Tibial artery (tissue), 4 donors: Measurements from ENCODE around the gene PHKA2.

Experiments used
- DNase-seq, 2 donors: peaks; one replicate each; pipeline ENCODE4 v3.0.0-alpha.2; 2019
- H3K27ac ChIP-seq, 2 donors: fragments of 200-600 bp; sonication (generic) in 1 of 2; 1 replicate in 1 of 2; 2 replicates in 1 of 2; pipeline ENCODE4 v1.5.1; 2018 to 2019; ENCODE audit warnings: mild to moderate bottlenecking in 1 of 2
- H3K27me3 ChIP-seq, 2 donors: fragments of 200-600 bp; sonication (generic) in 1 of 2; one replicate each; pipeline versions ENCODE4 v1.5.1 to v1.6.0; 2016 to 2019
- H3K36me3 ChIP-seq, 3 donors: fragments of 200-600 bp; sonication (generic) in 2 of 3; one replicate each; pipeline ENCODE4 v1.5.1; 2016 to 2019; ENCODE audit warnings: mild to moderate bottlenecking in 2 of 3
- H3K4me1 ChIP-seq, 4 donors: fragments of 200-600 bp; sonication (generic) in 2 of 4; 1 replicate in 3 of 4; 2 replicates in 1 of 4; pipeline ENCODE4 v1.5.1; 2016 to 2019
- H3K4me3 ChIP-seq, 2 donors: fragments of 200-600 bp; sonication (generic) in 1 of 2; 1 replicate in 1 of 2; 2 replicates in 1 of 2; pipeline ENCODE4 v1.5.1; 2018 to 2019; ENCODE audit warnings: mild to moderate bottlenecking in 2 of 2
- H3K9me3 ChIP-seq, 3 donors: fragments of 200-600 bp; sonication (generic) in 1 of 3; one replicate each; pipeline ENCODE4 v1.5.1; 2016 to 2019
- intact Hi-C: fragments of 100-400 bp; cut with DNase I; formaldehyde crosslinking; loops from one replicate; pipeline ENCODE4 v1.15.0; 2023; ENCODE audit warnings: low total_unique reads
- TF ChIP-seq, protein P1 (sequence below), 2 experiments: fragments of 200-600 bp in 1 of 2; fragments of 450-650 bp in 1 of 2; IDR thresholded peaks; one replicate each; pipeline ENCODE4 v1.5.1; 2017 to 2019; ENCODE audit warnings: antibody characterized with exemption in 2 of 2, mild to moderate bottlenecking in 1 of 2, moderate library complexity in 1 of 2

PHKA2 gene

DNA sequence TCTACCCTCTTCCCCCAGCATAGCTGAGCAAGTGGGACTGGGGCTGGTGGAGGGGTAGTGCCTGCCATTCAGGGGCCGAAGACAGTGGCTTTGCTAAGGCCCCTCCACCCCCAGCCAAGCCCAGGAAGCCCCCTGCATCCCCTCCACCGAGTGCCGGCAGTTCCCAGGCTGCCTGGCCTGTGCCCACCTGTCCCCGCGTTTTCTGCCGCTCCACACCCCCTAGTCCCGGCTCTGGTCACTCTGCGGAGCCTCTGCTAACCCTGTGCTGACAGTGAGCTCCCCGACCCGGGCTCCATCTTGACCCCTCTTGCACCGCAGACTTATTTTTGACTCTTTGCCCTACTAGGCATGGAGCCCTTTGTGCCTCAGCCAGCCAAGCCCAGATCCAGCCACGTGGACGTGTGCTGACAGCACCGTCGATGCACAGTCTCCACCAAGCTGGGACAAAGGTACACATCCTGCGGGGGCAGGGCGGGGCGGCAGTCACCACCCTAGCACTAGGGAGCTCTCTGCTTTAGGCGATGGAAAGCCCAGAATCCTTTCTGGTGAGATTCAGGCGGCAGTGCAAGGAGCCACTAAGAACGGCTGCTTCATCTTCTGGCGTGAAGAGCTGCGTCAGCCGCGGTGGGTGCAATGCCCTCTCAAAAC is 96.6 kb downstream of the PHKA2 start:
- Histone ChIP-seq H3K27ac (peak overlapping the region; percentile 85 to 89), H3K4me1 (peaks cover 4 to 47% (median 15%) of the 10 kb centered on the region in 4 donors), H3K4me3 (peak overlapping the region; percentile 40 to 46), H3K27me3 (no peaks in the 10 kb centered on the region), H3K9me3 (no peaks in the 10 kb centered on the region), H3K36me3 (peaks cover 0 to 4% (median 0%) of the 10 kb centered on the region in 3 donors)
- intact Hi-C loops, result loop anchor here (5.0 kb wide), 1 partner anchor 215 kb away; the partner anchor contains the start of gene RS1
- TF ChIP-seq, protein P1, sequence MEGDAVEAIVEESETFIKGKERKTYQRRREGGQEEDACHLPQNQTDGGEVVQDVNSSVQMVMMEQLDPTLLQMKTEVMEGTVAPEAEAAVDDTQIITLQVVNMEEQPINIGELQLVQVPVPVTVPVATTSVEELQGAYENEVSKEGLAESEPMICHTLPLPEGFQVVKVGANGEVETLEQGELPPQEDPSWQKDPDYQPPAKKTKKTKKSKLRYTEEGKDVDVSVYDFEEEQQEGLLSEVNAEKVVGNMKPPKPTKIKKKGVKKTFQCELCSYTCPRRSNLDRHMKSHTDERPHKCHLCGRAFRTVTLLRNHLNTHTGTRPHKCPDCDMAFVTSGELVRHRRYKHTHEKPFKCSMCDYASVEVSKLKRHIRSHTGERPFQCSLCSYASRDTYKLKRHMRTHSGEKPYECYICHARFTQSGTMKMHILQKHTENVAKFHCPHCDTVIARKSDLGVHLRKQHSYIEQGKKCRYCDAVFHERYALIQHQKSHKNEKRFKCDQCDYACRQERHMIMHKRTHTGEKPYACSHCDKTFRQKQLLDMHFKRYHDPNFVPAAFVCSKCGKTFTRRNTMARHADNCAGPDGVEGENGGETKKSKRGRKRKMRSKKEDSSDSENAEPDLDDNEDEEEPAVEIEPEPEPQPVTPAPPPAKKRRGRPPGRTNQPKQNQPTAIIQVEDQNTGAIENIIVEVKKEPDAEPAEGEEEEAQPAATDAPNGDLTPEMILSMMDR (IDR thresholded peaks at IDR 0.05), result no peak
- no peak for DNase-seq

GRCh38 chrX:18886344-18887161 is 97.4 kb downstream of the PHKA2 start:
- DNase-seq, result peak; percentile 85 to 91
- no peaks in the 10 kb centered on the region for H3K36me3 ChIP-seq
- H3K4me3 ChIP-seq, result peak overlapping the region; percentile 40 to 46
- TF ChIP-seq, protein P1 (IDR thresholded peaks at IDR 0.05), result peak; percentile 60 to 66
- no peaks in the 10 kb centered on the region for H3K27me3 ChIP-seq
- peaks cover 4 to 47% (median 15%) of the 10 kb centered on the region in 4 donors for H3K4me1 ChIP-seq
- H3K9me3 ChIP-seq, result no peaks in the 10 kb centered on the region
- intact Hi-C loops, result loop anchor here (5.0 kb wide), 1 partner anchor 214 kb away; the partner anchor contains the start of gene RS1
- peak overlapping the region; percentile 85 to 89 for H3K27ac ChIP-seq

- DNase-seq, result no peak
- no peaks in the 10 kb centered on the region for H3K9me3 ChIP-seq
- peaks cover 4 to 47% (median 15%) of the 10 kb centered on the region in 4 donors for H3K4me1 ChIP-seq
- TF ChIP-seq, protein P1 (IDR thresholded peaks at IDR 0.05), result no peak
- peak overlapping the region; percentile 40 to 46 for H3K4me3 ChIP-seq
- no peaks in the 10 kb centered on the region for H3K27me3 ChIP-seq
- no peaks in the 10 kb centered on the region for H3K36me3 ChIP-seq
- H3K27ac ChIP-seq, result peak overlapping the region; percentile 85 to 89
- intact Hi-C loops, result loop anchor here (5.0 kb wide), 1 partner anchor 214 kb away; the partner anchor contains the start of gene RS1
These were observed 97.9 kb downstream of the PHKA2 start for GRCh38 chrX:18886005-18886343.

GRCh38 chrX:18885328-18886004 is 98.4 kb downstream of the PHKA2 start:
- peaks cover 4 to 47% (median 15%) of the 10 kb centered on the region in 4 donors for H3K4me1 ChIP-seq
- TF ChIP-seq, protein P1 (IDR thresholded peaks at IDR 0.05), result no peak
- H3K36me3 ChIP-seq, result no peaks in the 10 kb centered on the region
- H3K4me3 ChIP-seq, result peak overlapping the region; percentile 40 to 46
- peak overlapping the region; percentile 85 to 89 for H3K27ac ChIP-seq
- no peaks in the 10 kb centered on the region for H3K9me3 ChIP-seq
- no peaks in the 10 kb centered on the region for H3K27me3 ChIP-seq
- peak in 1 of 2 donors; percentile 72 for DNase-seq
- intact Hi-C loops, result loop anchor here (5.0 kb wide), 1 partner anchor 213 kb away; the partner anchor contains the start of gene RS1

DNA sequence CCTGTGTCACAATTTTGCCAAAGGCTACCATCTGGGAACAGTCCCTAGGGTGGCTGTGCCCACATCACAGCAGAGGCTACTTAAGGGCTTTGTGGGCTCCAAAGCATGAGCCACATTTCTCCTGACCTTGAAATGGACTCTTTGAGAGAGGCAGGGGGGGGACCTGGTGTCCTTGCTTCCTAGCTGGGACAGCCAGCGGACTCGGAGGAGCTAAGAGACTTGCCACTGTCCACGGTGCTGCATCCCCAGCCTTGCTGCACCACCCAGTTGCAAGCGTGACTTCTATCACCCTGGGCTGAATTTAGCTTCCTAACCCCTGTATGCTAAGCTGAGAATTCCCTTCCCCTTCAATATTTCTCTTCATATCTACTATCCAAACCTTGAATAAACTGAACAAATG is 99.0 kb downstream of the PHKA2 start:
- Histone ChIP-seq H3K4me1 (peaks cover 4 to 47% (median 15%) of the 10 kb centered on the region in 4 donors), H3K36me3 (no peaks in the 10 kb centered on the region), H3K27me3 (no peaks in the 10 kb centered on the region), H3K4me3 (no peak overlapping the region), H3K9me3 (no peaks in the 10 kb centered on the region), H3K27ac (peak overlapping the region; percentile 85 to 89)
- intact Hi-C loops, result loop anchor here (5.0 kb wide), 1 partner anchor 213 kb away; the partner anchor contains the start of gene RS1
- DNase-seq, result no peak
- TF ChIP-seq, protein P1 (IDR thresholded peaks at IDR 0.05), result no peak
